ENCODE measurements around the gene CAMSAP1. TPM values are rescaled to one million over a fixed set of nuclear protein-coding genes. Genes with fewer than 3 reads are reported as not detected.
"Not testable (repeated sequence)": the region's sequence is repeated elsewhere in the genome, so short reads cannot be mapped to it uniquely, and the experiment has no call there.

CAMSAP1 gene
- total and polyA plus RNA-seq, 2 donors: 9.9 to 28.5 TPM

- not testable (repeated sequence) for DNase-seq (ENCODE audit: low read depth in 6 of 9, low spot score in 9 of 9); H3K27me3 ChIP-seq (ENCODE audit: control insufficient read depth in 2 of 2, insufficient read depth in 1 of 2, low read length in 1 of 2); H3K27ac ChIP-seq (ENCODE audit: low read depth in 1 of 2, low read length in 1 of 2); H3K4me3 ChIP-seq (ENCODE audit: low read length in 2 of 2)
- 97% methylated on average over 9 of the region's 9 CpGs for WGBS
- H3K36me3 ChIP-seq (ENCODE audit: control insufficient read depth in 2 of 2, insufficient read depth in 2 of 2, low read length in 1 of 2): peaks cover 30% of the 10 kb centered on the region in 2 donors
- peaks cover 7 to 33% of the 10 kb centered on the region in 2 donors for H3K9me3 ChIP-seq (ENCODE audit: control insufficient read depth in 2 of 2, insufficient read depth in 1 of 2, low read length in 1 of 2)
- H3K4me1 ChIP-seq (ENCODE audit: control insufficient read depth in 2 of 2, insufficient read depth in 2 of 2, low read length in 2 of 2): peaks cover 9 to 10% of the 10 kb centered on the region in 2 donors
These were observed 3.9 kb upstream of the CAMSAP1 start for GRCh38 chr9:135911233-135911632.

GRCh38 chr9:135910757-135911156, 3.4 kb upstream of the CAMSAP1 start:
- DNase-seq (ENCODE audit: low read depth in 6 of 9, low spot score in 9 of 9): no peak
- peaks cover 5 to 31% of the 10 kb centered on the region in 2 donors for H3K9me3 ChIP-seq (ENCODE audit: control insufficient read depth in 2 of 2, insufficient read depth in 1 of 2, low read length in 1 of 2)
- no peak overlapping the region for H3K27ac ChIP-seq (ENCODE audit: low read depth in 1 of 2, low read length in 1 of 2)
- peaks cover 0 to 5% of the 10 kb centered on the region in 2 donors for H3K27me3 ChIP-seq (ENCODE audit: control insufficient read depth in 2 of 2, insufficient read depth in 1 of 2, low read length in 1 of 2)
- WGBS: 99% methylated on average over 9 of the region's 9 CpGs
- H3K36me3 ChIP-seq (ENCODE audit: control insufficient read depth in 2 of 2, insufficient read depth in 2 of 2, low read length in 1 of 2): peaks cover 25 to 29% of the 10 kb centered on the region in 2 donors
- H3K4me3 ChIP-seq (ENCODE audit: low read length in 2 of 2): no peak overlapping the region
- H3K4me1 ChIP-seq (ENCODE audit: control insufficient read depth in 2 of 2, insufficient read depth in 2 of 2, low read length in 2 of 2): peaks cover 9 to 12% of the 10 kb centered on the region in 2 donors

- peaks cover 0 to 5% of the 10 kb centered on the region in 2 donors for H3K27me3 ChIP-seq (ENCODE audit: control insufficient read depth in 2 of 2, insufficient read depth in 1 of 2, low read length in 1 of 2)
- no peak for DNase-seq (ENCODE audit: low read depth in 6 of 9, low spot score in 9 of 9)
- H3K36me3 ChIP-seq (ENCODE audit: control insufficient read depth in 2 of 2, insufficient read depth in 2 of 2, low read length in 1 of 2): peaks cover 20 to 23% of the 10 kb centered on the region in 2 donors
- WGBS: over 99% methylated on average over 2 of the region's 2 CpGs
- no peak overlapping the region for H3K27ac ChIP-seq (ENCODE audit: low read depth in 1 of 2, low read length in 1 of 2)
- H3K4me1 ChIP-seq (ENCODE audit: control insufficient read depth in 2 of 2, insufficient read depth in 2 of 2, low read length in 2 of 2): peaks cover 9 to 14% of the 10 kb centered on the region in 2 donors
- no peak overlapping the region for H3K4me3 ChIP-seq (ENCODE audit: low read length in 2 of 2)
- H3K9me3 ChIP-seq (ENCODE audit: control insufficient read depth in 2 of 2, insufficient read depth in 1 of 2, low read length in 1 of 2): peaks cover 3 to 28% of the 10 kb centered on the region in 2 donors
These were observed 2.9 kb upstream of the CAMSAP1 start for GRCh38 chr9:135910216-135910615.

GRCh38 chr9:135909371-135909770, 2.0 kb upstream of the CAMSAP1 start:
- Histone ChIP-seq H3K4me1 (ENCODE audit: control insufficient read depth in 2 of 2, insufficient read depth in 2 of 2, low read length in 2 of 2) (peaks cover 9 to 15% of the 10 kb centered on the region in 2 donors), H3K36me3 (ENCODE audit: control insufficient read depth in 2 of 2, insufficient read depth in 2 of 2, low read length in 1 of 2) (peaks cover 11 to 15% of the 10 kb centered on the region in 2 donors), H3K4me3 (ENCODE audit: low read length in 2 of 2) (no peak overlapping the region), H3K9me3 (ENCODE audit: control insufficient read depth in 2 of 2, insufficient read depth in 1 of 2, low read length in 1 of 2) (peaks cover 1 to 19% of the 10 kb centered on the region in 2 donors), H3K27ac (ENCODE audit: low read depth in 1 of 2, low read length in 1 of 2) (no peak overlapping the region), H3K27me3 (ENCODE audit: control insufficient read depth in 2 of 2, insufficient read depth in 1 of 2, low read length in 1 of 2) (peaks cover 0 to 5% of the 10 kb centered on the region in 2 donors)
- WGBS: 96% methylated on average over 6 of the region's 6 CpGs
- no peak for DNase-seq (ENCODE audit: low read depth in 6 of 9, low spot score in 9 of 9)

GRCh38 chr9:135908754-135909204, 1.4 kb upstream of the CAMSAP1 start:
- Histone ChIP-seq H3K4me3 (ENCODE audit: low read length in 2 of 2) (peak overlapping the region; percentile 58 to 62), H3K27me3 (ENCODE audit: control insufficient read depth in 2 of 2, insufficient read depth in 1 of 2, low read length in 1 of 2) (peaks cover 0 to 5% of the 10 kb centered on the region in 2 donors), H3K9me3 (ENCODE audit: control insufficient read depth in 2 of 2, insufficient read depth in 1 of 2, low read length in 1 of 2) (peaks cover 1 to 14% of the 10 kb centered on the region in 2 donors), H3K27ac (ENCODE audit: low read depth in 1 of 2, low read length in 1 of 2) (no peak overlapping the region), H3K4me1 (ENCODE audit: control insufficient read depth in 2 of 2, insufficient read depth in 2 of 2, low read length in 2 of 2) (peaks cover 9 to 15% of the 10 kb centered on the region in 2 donors), H3K36me3 (ENCODE audit: control insufficient read depth in 2 of 2, insufficient read depth in 2 of 2, low read length in 1 of 2) (peaks cover 7 to 14% of the 10 kb centered on the region in 2 donors)
- 98% methylated on average over 12 of the region's 12 CpGs for WGBS
- no peak for DNase-seq (ENCODE audit: low read depth in 6 of 9, low spot score in 9 of 9)

GRCh38 chr9:135908093-135908753, 877 bp upstream of the CAMSAP1 start:
- peak in 1 of 9 donors; percentile 28 for DNase-seq (ENCODE audit: low read depth in 6 of 9, low spot score in 9 of 9)
- Histone ChIP-seq H3K27ac (ENCODE audit: low read depth in 1 of 2, low read length in 1 of 2) (peak overlapping the region in 1 of 2 donors; percentile 86), H3K36me3 (ENCODE audit: control insufficient read depth in 2 of 2, insufficient read depth in 2 of 2, low read length in 1 of 2) (peaks cover 1 to 9% of the 10 kb centered on the region in 2 donors), H3K4me1 (ENCODE audit: control insufficient read depth in 2 of 2, insufficient read depth in 2 of 2, low read length in 2 of 2) (peaks cover 9 to 15% of the 10 kb centered on the region in 2 donors), H3K9me3 (ENCODE audit: control insufficient read depth in 2 of 2, insufficient read depth in 1 of 2, low read length in 1 of 2) (peaks cover 1 to 10% of the 10 kb centered on the region in 2 donors), H3K4me3 (ENCODE audit: low read length in 2 of 2) (peak overlapping the region; percentile 58 to 62), H3K27me3 (ENCODE audit: control insufficient read depth in 2 of 2, insufficient read depth in 1 of 2, low read length in 1 of 2) (peaks cover 0 to 5% of the 10 kb centered on the region in 2 donors)
- 25% methylated on average over 42 of the region's 42 CpGs for WGBS

- peak overlapping the region in 1 of 2 donors; percentile 96 for H3K4me3 ChIP-seq (ENCODE audit: low read length in 2 of 2)
- no peak overlapping the region for H3K27ac ChIP-seq (ENCODE audit: low read depth in 1 of 2, low read length in 1 of 2)
- no peak for DNase-seq (ENCODE audit: low read depth in 6 of 9, low spot score in 9 of 9)
- H3K36me3 ChIP-seq (ENCODE audit: control insufficient read depth in 2 of 2, insufficient read depth in 2 of 2, low read length in 1 of 2): peaks cover 0 to 7% of the 10 kb centered on the region in 2 donors
- under 1% methylated on average over 69 of the region's 69 CpGs for WGBS
- H3K9me3 ChIP-seq (ENCODE audit: control insufficient read depth in 2 of 2, insufficient read depth in 1 of 2, low read length in 1 of 2): peaks cover 1 to 3% of the 10 kb centered on the region in 2 donors
- H3K4me1 ChIP-seq (ENCODE audit: control insufficient read depth in 2 of 2, insufficient read depth in 2 of 2, low read length in 2 of 2): peaks cover 9 to 15% of the 10 kb centered on the region in 2 donors
- peaks cover 0 to 5% of the 10 kb centered on the region in 2 donors for H3K27me3 ChIP-seq (ENCODE audit: control insufficient read depth in 2 of 2, insufficient read depth in 1 of 2, low read length in 1 of 2)
These were observed 328 bp downstream of the CAMSAP1 start for GRCh38 chr9:135907006-135907430.

GRCh38 chr9:135906291-135907005, 898 bp downstream of the CAMSAP1 start:
- WGBS: 4% methylated on average over 70 of the region's 70 CpGs
- peaks cover 1 to 3% of the 10 kb centered on the region in 2 donors for H3K9me3 ChIP-seq (ENCODE audit: control insufficient read depth in 2 of 2, insufficient read depth in 1 of 2, low read length in 1 of 2)
- peaks cover 9 to 15% of the 10 kb centered on the region in 2 donors for H3K4me1 ChIP-seq (ENCODE audit: control insufficient read depth in 2 of 2, insufficient read depth in 2 of 2, low read length in 2 of 2)
- H3K27ac ChIP-seq (ENCODE audit: low read depth in 1 of 2, low read length in 1 of 2): no peak overlapping the region
- peak in 1 of 9 donors; percentile 31 for DNase-seq (ENCODE audit: low read depth in 6 of 9, low spot score in 9 of 9)
- H3K4me3 ChIP-seq (ENCODE audit: low read length in 2 of 2): peak overlapping the region; percentile 38 to 96
- peaks cover 0 to 4% of the 10 kb centered on the region in 2 donors for H3K36me3 ChIP-seq (ENCODE audit: control insufficient read depth in 2 of 2, insufficient read depth in 2 of 2, low read length in 1 of 2)
- H3K27me3 ChIP-seq (ENCODE audit: control insufficient read depth in 2 of 2, insufficient read depth in 1 of 2, low read length in 1 of 2): peaks cover 0 to 5% of the 10 kb centered on the region in 2 donors

Measured in thymus (tissue), 11 donors.